ENCODE measurements around the gene HOXB13.

GRCh38 chr17:48731355-48731754, 2.8 kb upstream of the HOXB13 start:
- TF ChIP-seq CTCF (IDR thresholded peaks at IDR 0.05; ENCODE audit: poor library complexity, severe bottlenecking) (no peak), REST (IDR thresholded peaks at IDR 0.05; ENCODE audit: borderline replicate concordance) (no peak), EZH2 (IDR thresholded peaks at IDR 0.05; ENCODE audit: borderline replicate concordance, insufficient read depth, low read length, poor library complexity, severe bottlenecking) (no peak), POLR2AphosphoS5 (IDR thresholded peaks at IDR 0.05) (no peak)

All from neural cell (in vitro differentiated cells).